GM12878 (cell line): ENCODE data around the gene LAMB4. TPM values are rescaled to one million over a fixed set of nuclear protein-coding genes. Genes with fewer than 3 reads are reported as not detected.

Source experiments
- ATAC-seq: fragments of 200-7000 bp; cut with Tn5 transposase; 3 replicates; pipeline ENCODE4 v1.9.1; 2020; ENCODE audit warnings: mild to moderate bottlenecking, moderate library complexity
- BruUV-seq: library from RNA; stranded (reverse); fragments of 400-500 nt; replicated peaks from 2 replicates; lab custom pipeline; 2021; lab: Mats Ljungman, UMichigan
- CTCF ChIA-PET: fragments of 300-600 bp; sonication (Branson Sonifier 250); formaldehyde crosslinking; extraction: SDS; loops from one replicate; lab custom pipeline; 2021; ENCODE audit warnings: inconsistent platforms; lab: Yijun Ruan, JAX
- POLR2A ChIA-PET: fragments of 350-600 bp; formaldehyde crosslinking; extraction: SDS; loops from one replicate; lab custom pipeline; 2021; ENCODE audit warnings: inconsistent platforms; lab: Charles Lee
- RAD21 ChIA-PET: fragments of 300-600 bp; sonication (Branson Sonifier 250); formaldehyde crosslinking; loops from one replicate; lab custom pipeline; 2023; ENCODE audit warnings: antibody characterized with exemption; ENCODE audit not compliant: unreplicated experiment; lab: Charles Lee
- SMC1A ChIA-PET: fragments of 300-600 bp; sonication (Branson Sonifier 250); formaldehyde crosslinking; loops from one replicate; lab custom pipeline; 2023; ENCODE audit not compliant: unreplicated experiment, uncharacterized antibody; lab: Charles Lee
- DNase-seq: peaks from one replicate; pipeline ENCODE4 v3.0.0-alpha.2; 2011; ENCODE audit warnings: low read depth, low spot score
- FAIRE-seq: peaks from 3 replicates; lab custom pipeline; 2011; peaks lifted over from hg19 to GRCh38; lab: Jason Lieb, UNC
- H2AFZ ChIP-seq: 2 replicates; pipeline ENCODE4 v1.6.0; 2011; ENCODE audit warnings: low read depth, low read length, control low read depth; ENCODE audit not compliant: control insufficient read depth
- H3K27ac ChIP-seq: 2 replicates; pipeline ENCODE4 v1.5.1; 2011; ENCODE audit warnings: control low read depth; ENCODE audit not compliant: control insufficient read depth, insufficient read depth
- H3K27me3 ChIP-seq, 2 experiments: replicated peaks in 1 of 2; 2 replicates each; pipeline versions ENCODE4 v1.6.0 to v1.6.1; 2011; ENCODE audit warnings: low read length in 1 of 2; ENCODE audit not compliant: control insufficient read depth in 2 of 2, insufficient read depth in 2 of 2
- H3K36me3 ChIP-seq, 2 experiments: 2 replicates each; pipeline ENCODE4 v1.5.1; 2011; ENCODE audit warnings: low read length in 1 of 2; ENCODE audit not compliant: control insufficient read depth in 2 of 2, insufficient read depth in 2 of 2
- H3K4me1 ChIP-seq: 2 replicates; pipeline ENCODE4 v1.6.1; 2011; ENCODE audit warnings: mild to moderate bottlenecking, low read length, moderate library complexity, mixed read lengths; ENCODE audit not compliant: control insufficient read depth, insufficient read depth
- H3K4me2 ChIP-seq: 2 replicates; pipeline ENCODE4 v1.6.0; 2011; ENCODE audit warnings: control low read depth; ENCODE audit not compliant: control insufficient read depth, insufficient read depth
- H3K4me3 ChIP-seq: fragments of 200-600 bp; sonication (generic); 2 replicates; pipeline ENCODE4 v1.5.1; 2016
- H3K79me2 ChIP-seq: 2 replicates; pipeline ENCODE4 v1.6.0; 2011; ENCODE audit warnings: low read length; ENCODE audit not compliant: control insufficient read depth, insufficient read depth
- H3K9ac ChIP-seq: 2 replicates; pipeline ENCODE4 v1.8.0; 2011; ENCODE audit warnings: low read length, control low read depth, mixed read lengths; ENCODE audit not compliant: control insufficient read depth, insufficient read depth
- H3K9me3 ChIP-seq: replicated peaks from 3 replicates; pipeline ENCODE4 v1.5.1; 2011; ENCODE audit warnings: mild to moderate bottlenecking, low read length; ENCODE audit not compliant: control insufficient read depth, insufficient read depth
- H4K20me1 ChIP-seq: 2 replicates; pipeline ENCODE4 v1.6.0; 2011; ENCODE audit not compliant: control insufficient read depth, insufficient read depth
- CREM ChIP-seq: IDR thresholded peaks from 2 replicates; pipeline ENCODE4 v1.6.1; 2014; ENCODE audit warnings: antibody characterized with exemption, low read depth
- EGR1 ChIP-seq, 2 experiments: IDR thresholded peaks; 1 replicate in 1 of 2; 2 replicates in 1 of 2; pipeline ENCODE4 v1.6.1; 2011 to 2012; ENCODE audit warnings: low read depth in 2 of 2, low read length in 2 of 2, borderline replicate concordance in 1 of 2, mild to moderate bottlenecking in 1 of 2, moderate library complexity in 1 of 2
- ETV6 ChIP-seq, 2 experiments: fragments of 450-650 bp in 1 of 2; IDR thresholded peaks in 1 of 2; conservative IDR thresholded peaks in 1 of 2; 2 replicates each; pipeline ENCODE4 v1.6.1; 2014; ENCODE audit warnings: antibody characterized with exemption in 1 of 2, borderline replicate concordance in 1 of 2, low read depth in 1 of 2, mild to moderate bottlenecking in 1 of 2, moderate library complexity in 1 of 2
- KLF5 ChIP-seq: fragments of 450-650 bp; IDR thresholded peaks from 2 replicates; pipeline ENCODE4 v1.6.1; 2014; ENCODE audit warnings: mild to moderate bottlenecking; ENCODE audit not compliant: partially characterized antibody
- MEF2B ChIP-seq: fragments of 450-650 bp; IDR thresholded peaks from 2 replicates; pipeline ENCODE4 v1.6.1; 2018; ENCODE audit warnings: mild to moderate bottlenecking, moderate library complexity; ENCODE audit not compliant: partially characterized antibody, poor library complexity, severe bottlenecking
- MTA2 ChIP-seq: fragments of 450-650 bp; IDR thresholded peaks from 2 replicates; pipeline ENCODE4 v1.6.1; 2016; ENCODE audit warnings: low read depth, mild to moderate bottlenecking, moderate library complexity
- MYB ChIP-seq: fragments of 150-350 bp; IDR thresholded peaks from 2 replicates; pipeline ENCODE4 v1.6.1; 2014; ENCODE audit warnings: mild to moderate bottlenecking, low read depth, low read length, borderline replicate concordance
- POLR2A ChIP-seq: IDR thresholded peaks from 2 replicates; pipeline ENCODE4 v1.6.1; 2011; ENCODE audit warnings: low read depth, mild to moderate bottlenecking, low read length
- POU2F2 ChIP-seq: IDR thresholded peaks from 3 replicates; pipeline ENCODE4 v1.6.1; 2011; ENCODE audit warnings: low read depth, mild to moderate bottlenecking, low read length, borderline replicate concordance
- RUNX3 ChIP-seq: IDR thresholded peaks from 2 replicates; pipeline ENCODE4 v1.6.1; 2012; ENCODE audit warnings: low read length, inconsistent platforms
- YY1 ChIP-seq: IDR thresholded peaks from 2 replicates; pipeline ENCODE4 v1.6.1; 2011; ENCODE audit warnings: low read depth, mild to moderate bottlenecking, low read length
- ZSCAN29 ChIP-seq: fragments of 450-650 bp; IDR thresholded peaks from 2 replicates; pipeline ENCODE4 v1.6.1; 2017; ENCODE audit warnings: mild to moderate bottlenecking, moderate library complexity
- WGBS: methylation state at CpG from one replicate; pipeline ENCODE4 v1.1.6; 2016; ENCODE audit warnings: low lambda C conversion rate; ENCODE audit not compliant: insufficient replicate concordance, insufficient coverage; ENCODE audit errors: missing lambda C conversion rate; 5-methylcytosine and 5-hydroxymethylcytosine counted together
- in situ Hi-C: fragments of 300-500 bp; cut with MboI; formaldehyde crosslinking; loops from 9 replicates; pipeline ENCODE4 v1.14.3; 2018; ENCODE audit warnings: mixed read lengths
- intact Hi-C: fragments of 100-400 bp; cut with micrococcal nuclease; formaldehyde crosslinking; loops from one replicate; pipeline ENCODE4 v1.14.2; 2022; ENCODE audit not compliant: unreplicated experiment
- polyA plus RNA-seq, 11 experiments: library from polyadenylated mRNA; depleted of rRNA in 4 of 11; unstranded in 6 of 11; stranded (reverse) in 5 of 11; fragments of >200 nt; fragmentation: Nextera tagmentation in 4 of 11; fragmentation: Illumina TruSeq in 1 of 11; extraction: Ambion mirVana in 4 of 11; extraction: Trizol in 1 of 11; gene quantifications; 1 replicate in 1 of 11; 2 replicates in 10 of 11; pipeline versions ENCODE4 v1.2.1 to v1.2.3, GENCODE V29; 2011 to 2016; ENCODE audit warnings: inconsistent platforms in 2 of 11, missing spikeins in 2 of 11, low read depth in 1 of 11
- total RNA-seq, 4 experiments: library from RNA; depleted of rRNA in 3 of 4; stranded (reverse); fragments of >200 nt in 3 of 4; fragmentation: Illumina TruSeq in 1 of 4; extraction: Trizol in 1 of 4; gene quantifications; 2 replicates each; pipeline versions ENCODE4 v1.2.1 to v1.2.3, GENCODE V29; 2013 to 2021

LAMB4 gene
- total and polyA plus RNA-seq, 10 of the 15 experiments (the other 5 are each of a cell fraction or from before 2014, with no cell fraction given): 0.04 to 0.06 TPM; not detected in 8

GRCh38 chr7:108127461-108127860 is 2.7 kb downstream of the LAMB4 start:
- Histone ChIP-seq H3K36me3 (no peaks in the 10 kb centered on the region), H3K4me2 (no peak overlapping the region), H3K79me2 (no peaks in the 10 kb centered on the region), H3K27me3 (0 out of 4 replicates have a peak, but pooled peaks cover 0 to 3% of the 10 kb centered on the region in 2 experiments), H4K20me1 (no peaks in the 10 kb centered on the region), H2AFZ (no peak overlapping the region), H3K9ac (no peak overlapping the region), H3K9me3 (no peaks in the 10 kb centered on the region; the same call in 2 of the 3 replicates), H3K27ac (no peak overlapping the region), H3K4me1 (no peaks in the 10 kb centered on the region), H3K4me3 (no peak overlapping the region)
- ChIA-PET CTCF (interaction anchor here (0.8 kb wide), 1 partner anchor 14 kb away, joined by 5 read pairs; no protein-coding TSS in a partner anchor), POLR2A (no interaction called here), RAD21 (no interaction called here), SMC1A (no interaction called here)
- FAIRE-seq (no peak), ATAC-seq (no peak), DNase-seq (no peak)
- TF ChIP-seq YY1 (no peak), KLF5 (no peak), MEF2B (no peak), MTA2 (no peak), CREM (no peak), EGR1 (IDR thresholded peaks at IDR 0.05; ENCODE audit: borderline replicate concordance in 1 of 2, low read depth in 2 of 2, low read length in 2 of 2) (no peak), RUNX3 (no peak), POU2F2 (no peak), POLR2A (no peak), MYB (no peak), ZSCAN29 (no peak), ETV6 (conservative IDR thresholded peaks at IDR 0.05 in 1 of 2, IDR thresholded peaks at IDR 0.05 in 1 of 2; ENCODE audit: borderline replicate concordance in 1 of 2, low read depth in 1 of 2) (no peak)
- WGBS: 19% methylated on average over 5 of the region's 5 CpGs
- intact Hi-C loops: no loop called here
- in situ Hi-C loops: no loop called here
- BruUV-seq: no TSS peak
